GM19238 (cell line): ENCODE results near the gene HMGB4.

Experiments
- DNase-seq: peaks from one replicate; pipeline ENCODE4 v3.0.0; 2011; ENCODE audit warnings: low spot score; ENCODE audit not compliant: insufficient read length

HMGB4 gene

GRCh38 chr1:33897092-33897725 lies 33.3 kb downstream of the HMGB4 start:
- no peak for DNase-seq

DNA sequence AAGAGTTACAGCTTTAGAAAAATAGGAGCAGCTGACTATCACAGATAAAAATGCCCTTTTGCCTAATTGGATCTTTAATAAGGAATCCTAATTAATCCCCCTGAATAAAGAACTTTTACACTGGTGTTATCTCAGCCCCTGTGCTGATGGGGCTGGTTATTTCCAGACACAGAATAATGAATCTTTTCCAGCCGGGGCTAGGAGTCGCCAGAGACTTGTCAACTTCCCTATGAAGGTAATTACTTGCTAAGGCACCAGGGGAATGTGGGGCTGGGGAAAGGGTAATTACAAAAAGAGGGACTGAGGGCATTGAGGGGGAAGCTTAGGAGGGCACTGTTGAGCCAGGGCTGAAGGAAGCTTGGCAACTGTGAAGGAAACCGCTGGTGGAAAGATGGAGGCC lies 34.5 kb downstream of the HMGB4 start:
- DNase-seq: no peak

- no peak for DNase-seq
Measured at GRCh38 chr1:33898881-33899280, 35.0 kb downstream of the HMGB4 start.

- DNase-seq: no peak
Measured at GRCh38 chr1:33899746-33900145, 35.9 kb downstream of the HMGB4 start.

- peak; percentile 46 for DNase-seq
Measured at GRCh38 chr1:33902486-33903209, 38.8 kb downstream of the HMGB4 start.

DNA sequence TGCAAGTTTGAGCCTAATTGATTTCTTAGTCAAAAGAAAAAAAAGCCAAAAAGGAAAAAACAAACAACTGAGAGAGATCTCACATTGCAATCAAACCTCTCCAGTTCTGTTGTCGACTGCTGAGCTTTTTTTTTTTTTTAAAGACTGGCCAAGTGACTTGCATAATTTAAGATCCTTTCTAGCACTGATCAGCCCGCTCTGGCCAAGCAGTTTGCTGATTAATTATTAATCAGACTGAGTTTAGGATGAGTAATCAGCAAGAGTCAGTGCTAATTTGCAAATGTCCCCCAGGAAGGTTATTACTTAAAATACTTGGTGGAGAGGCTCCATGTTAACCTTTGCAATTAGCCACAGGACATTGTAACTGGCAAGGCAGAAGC lies 39.3 kb downstream of the HMGB4 start:
- peak; percentile 19 for DNase-seq

DNA sequence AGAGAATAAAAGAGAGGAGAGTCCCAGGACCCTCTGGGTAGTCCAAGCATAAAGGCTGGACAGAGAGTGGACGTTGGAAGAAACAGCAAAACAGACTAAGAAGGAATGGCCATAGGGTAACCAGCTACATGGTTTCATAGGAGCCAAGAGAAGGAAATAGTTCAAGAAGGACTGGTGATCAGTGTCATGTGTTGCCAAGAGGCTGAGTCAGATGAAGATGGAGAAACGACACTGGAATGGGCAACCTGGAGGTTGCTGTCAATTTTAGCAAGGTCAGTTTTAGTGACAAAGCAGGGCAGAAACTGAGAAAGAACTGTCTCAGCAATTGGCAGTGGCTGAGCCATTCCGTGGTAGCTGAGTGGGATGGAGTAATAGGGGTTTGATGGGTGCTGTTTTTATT lies 41.4 kb downstream of the HMGB4 start:
- DNase-seq: no peak

DNA sequence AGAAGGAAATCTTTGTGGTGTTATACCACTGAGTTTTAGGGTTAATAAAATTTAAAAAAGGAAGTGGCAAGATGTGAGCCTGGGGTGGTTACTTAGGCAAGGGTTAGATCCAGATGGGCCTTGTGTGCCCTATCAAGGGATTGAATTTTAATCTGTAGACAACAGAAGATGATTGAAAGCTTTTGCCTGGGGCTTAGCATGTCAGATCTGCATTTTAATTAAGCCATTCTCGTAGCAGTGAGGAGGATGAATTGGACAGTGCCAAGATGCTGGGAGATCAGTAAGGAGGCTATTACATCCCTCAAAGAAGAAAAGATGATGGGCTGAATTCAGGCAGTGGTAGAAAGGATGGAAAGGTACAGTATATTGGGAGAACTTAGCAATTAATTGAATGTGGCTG lies 42.3 kb downstream of the HMGB4 start:
- DNase-seq: no peak

GRCh38 chr1:33908324-33908956 lies 44.6 kb downstream of the HMGB4 start:
- DNase-seq: no peak
